Upper lobe of left lung (tissue), 4 donors: ENCODE results near the gene DYNC2LI1.

Experiments used
- POLR2A ChIP-seq, 4 donors: fragments of 450-650 bp; IDR thresholded peaks; one replicate each; pipeline ENCODE4 v1.5.1; 2016 to 2017; ENCODE audit warnings: antibody characterized with exemption in 4 of 4, mild to moderate bottlenecking in 2 of 4
- POLR2AphosphoS5 ChIP-seq, 2 donors: sonication (generic); formaldehyde crosslinking; IDR thresholded peaks; one replicate each; pipeline ENCODE4 v1.5.1; 2017; ENCODE audit warnings: antibody characterized with exemption in 2 of 2
- TF ChIP-seq, protein P1 (sequence below), 6 experiments: fragments of 450-650 bp in 4 of 6; fragments of 200-600 bp in 2 of 6; sonication (generic) in 2 of 6; IDR thresholded peaks; one replicate each; pipeline ENCODE4 v1.5.1; 2016 to 2019; ENCODE audit warnings: antibody characterized with exemption in 6 of 6

DNA sequence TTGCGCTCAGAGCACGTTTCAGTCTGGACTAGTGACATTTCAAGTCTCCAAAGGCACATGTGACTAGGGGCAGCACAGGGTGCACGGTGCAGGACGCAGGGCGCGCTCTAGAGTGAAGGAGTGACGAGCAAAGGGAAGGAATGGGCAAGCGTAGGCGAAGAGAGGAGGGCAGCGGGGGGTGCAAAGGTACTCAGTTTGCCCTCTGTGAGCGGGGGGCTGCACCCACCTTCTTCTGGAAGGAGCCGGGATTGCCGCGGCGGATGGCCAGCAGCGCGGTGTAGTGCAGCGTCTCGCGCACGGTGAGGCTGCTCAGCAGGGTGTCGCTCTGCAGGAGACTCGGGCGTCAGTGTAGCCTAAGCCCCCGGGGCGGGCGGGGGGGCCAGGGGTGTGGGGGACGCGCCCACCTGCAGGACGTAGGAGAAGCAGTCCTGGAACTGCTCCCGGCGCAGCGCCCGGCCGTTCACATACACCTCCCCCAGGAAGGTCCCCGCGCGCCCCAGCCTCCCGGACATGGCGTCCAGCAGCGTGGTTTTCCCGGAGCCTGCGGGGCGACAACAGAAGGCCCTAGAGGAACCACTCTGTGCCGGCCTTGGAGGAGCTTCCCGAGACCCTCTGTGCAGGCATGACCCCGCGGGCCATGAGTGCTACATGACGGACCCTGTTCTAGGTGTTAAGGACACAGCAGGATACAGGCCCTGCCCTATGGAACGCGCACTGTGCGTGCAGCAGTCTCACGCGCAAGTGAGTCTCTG is 57.9 kb downstream of the DYNC2LI1 start:
- no peak for TF ChIP-seq POLR2A (IDR thresholded peaks at IDR 0.05)
- no peak for TF ChIP-seq POLR2AphosphoS5 (IDR thresholded peaks at IDR 0.05)
- TF ChIP-seq, protein P1, sequence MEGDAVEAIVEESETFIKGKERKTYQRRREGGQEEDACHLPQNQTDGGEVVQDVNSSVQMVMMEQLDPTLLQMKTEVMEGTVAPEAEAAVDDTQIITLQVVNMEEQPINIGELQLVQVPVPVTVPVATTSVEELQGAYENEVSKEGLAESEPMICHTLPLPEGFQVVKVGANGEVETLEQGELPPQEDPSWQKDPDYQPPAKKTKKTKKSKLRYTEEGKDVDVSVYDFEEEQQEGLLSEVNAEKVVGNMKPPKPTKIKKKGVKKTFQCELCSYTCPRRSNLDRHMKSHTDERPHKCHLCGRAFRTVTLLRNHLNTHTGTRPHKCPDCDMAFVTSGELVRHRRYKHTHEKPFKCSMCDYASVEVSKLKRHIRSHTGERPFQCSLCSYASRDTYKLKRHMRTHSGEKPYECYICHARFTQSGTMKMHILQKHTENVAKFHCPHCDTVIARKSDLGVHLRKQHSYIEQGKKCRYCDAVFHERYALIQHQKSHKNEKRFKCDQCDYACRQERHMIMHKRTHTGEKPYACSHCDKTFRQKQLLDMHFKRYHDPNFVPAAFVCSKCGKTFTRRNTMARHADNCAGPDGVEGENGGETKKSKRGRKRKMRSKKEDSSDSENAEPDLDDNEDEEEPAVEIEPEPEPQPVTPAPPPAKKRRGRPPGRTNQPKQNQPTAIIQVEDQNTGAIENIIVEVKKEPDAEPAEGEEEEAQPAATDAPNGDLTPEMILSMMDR (IDR thresholded peaks at IDR 0.05), result no peak
